Colon (tissue), 2 donors: ENCODE measurements around the gene RDH11.
"Not testable (repeated sequence)": the region's sequence is repeated elsewhere in the genome, so short reads cannot be mapped to it uniquely, and the experiment has no call there.

Experiments
- FAIRE-seq: peaks from 2 replicates; lab custom pipeline; 2012; peaks lifted over from hg19 to GRCh38; lab: Jason Lieb, UNC
- donor health status: control.
- donor health status: control.

Gene RDH11

GRCh38 chr14:67695394-67695949 lies at the start of gene RDH11:
RDH11 (minus strand) TSS chr14:67695764; CDS start chr14:67695703, 61 bp downstream.
- FAIRE-seq, result no peak

- no peak for FAIRE-seq
These were observed 48.5 kb upstream of the RDH11 start for GRCh38 chr14:67744046-67744445.

GRCh38 chr14:67738740-67739504 lies 43.4 kb upstream of the RDH11 start:
- FAIRE-seq, result no peak

GRCh38 chr14:67736771-67737170 lies 41.2 kb upstream of the RDH11 start:
- no peak for FAIRE-seq

GRCh38 chr14:67735336-67736147 lies 40.0 kb upstream of the RDH11 start:
- no peak for FAIRE-seq

- no peak for FAIRE-seq
These were observed 39.1 kb upstream of the RDH11 start for GRCh38 chr14:67734675-67735074.

GRCh38 chr14:67733616-67734015 lies 38.1 kb upstream of the RDH11 start:
- FAIRE-seq, result no peak

GRCh38 chr14:67729072-67729885 lies 33.7 kb upstream of the RDH11 start:
- FAIRE-seq, result no peak

GRCh38 chr14:67728258-67728657 lies 32.7 kb upstream of the RDH11 start:
- FAIRE-seq, result no peak

- FAIRE-seq, result no peak
These were observed 31.8 kb upstream of the RDH11 start for GRCh38 chr14:67727361-67727760.

GRCh38 chr14:67725171-67725570 lies 29.6 kb upstream of the RDH11 start:
- FAIRE-seq, result no peak

GRCh38 chr14:67722293-67722692 lies 26.7 kb upstream of the RDH11 start:
- no peak for FAIRE-seq

- no peak for FAIRE-seq
These were observed 26.3 kb upstream of the RDH11 start for GRCh38 chr14:67721875-67722274.

GRCh38 chr14:67719866-67720265 lies 24.3 kb upstream of the RDH11 start:
- no peak for FAIRE-seq

- FAIRE-seq, result not testable (repeated sequence)
These were observed 23.8 kb upstream of the RDH11 start for GRCh38 chr14:67719385-67719784.

- no peak for FAIRE-seq
These were observed 22.7 kb upstream of the RDH11 start for GRCh38 chr14:67718265-67718664.

- FAIRE-seq, result no peak
These were observed 21.5 kb upstream of the RDH11 start for GRCh38 chr14:67717048-67717447.

GRCh38 chr14:67710209-67710608 lies 14.6 kb upstream of the RDH11 start:
- FAIRE-seq, result no peak

- FAIRE-seq, result not testable (repeated sequence)
These were observed 14.2 kb upstream of the RDH11 start for GRCh38 chr14:67709796-67710195.

- FAIRE-seq, result not testable (repeated sequence)
These were observed 13.8 kb upstream of the RDH11 start for GRCh38 chr14:67709346-67709745.

- FAIRE-seq, result no peak
These were observed 9.6 kb upstream of the RDH11 start for GRCh38 chr14:67705211-67705610.

GRCh38 chr14:67704484-67705089 lies 9.0 kb upstream of the RDH11 start:
- FAIRE-seq, result no peak
